Measurements from ENCODE around the gene ELP1.
A peak's percentile ranks its signal among the peaks of the same experiment; 100 is the strongest.
"Not testable (repeated sequence)": the region's sequence is repeated elsewhere in the genome, so short reads cannot be mapped to it uniquely, and the experiment has no call there.

The ELP1 gene

GRCh38 chr9:108933231-108933717, 650 bp downstream of the ELP1 start:
- DNase-seq (ENCODE audit: low read depth in 2 of 2) = no peak

- no peak for DNase-seq (ENCODE audit: low read depth in 2 of 2)
Measured at GRCh38 chr9:108928386-108928785, 5.5 kb downstream of the ELP1 start.

GRCh38 chr9:108924466-108924865, 9.5 kb downstream of the ELP1 start:
- DNase-seq (ENCODE audit: low read depth in 2 of 2) = no peak

GRCh38 chr9:108921200-108921599, 12.7 kb downstream of the ELP1 start:
- no peak for DNase-seq (ENCODE audit: low read depth in 2 of 2)

- DNase-seq (ENCODE audit: low read depth in 2 of 2) = not testable (repeated sequence)
Measured at GRCh38 chr9:108920401-108920800, 13.5 kb downstream of the ELP1 start.

- no peak for DNase-seq (ENCODE audit: low read depth in 2 of 2)
Measured at GRCh38 chr9:108919517-108919916, 14.4 kb downstream of the ELP1 start.

- DNase-seq (ENCODE audit: low read depth in 2 of 2) = no peak
Measured at GRCh38 chr9:108913391-108913790, 20.5 kb downstream of the ELP1 start.

- DNase-seq (ENCODE audit: low read depth in 2 of 2) = no peak
Measured at GRCh38 chr9:108911820-108912219, 22.1 kb downstream of the ELP1 start.

GRCh38 chr9:108910914-108911313, 23.0 kb downstream of the ELP1 start:
- no peak for DNase-seq (ENCODE audit: low read depth in 2 of 2)

GRCh38 chr9:108910402-108910801, 23.5 kb downstream of the ELP1 start:
- no peak for DNase-seq (ENCODE audit: low read depth in 2 of 2)

- DNase-seq (ENCODE audit: low read depth in 2 of 2) = no peak
Measured at GRCh38 chr9:108905494-108905893, 28.4 kb downstream of the ELP1 start.

- no peak for DNase-seq (ENCODE audit: low read depth in 2 of 2)
Measured at GRCh38 chr9:108904161-108904560, 29.8 kb downstream of the ELP1 start.

- no peak for DNase-seq (ENCODE audit: low read depth in 2 of 2)
Measured at GRCh38 chr9:108903420-108904103, 30.4 kb downstream of the ELP1 start.

GRCh38 chr9:108900176-108900575, 33.7 kb downstream of the ELP1 start:
- DNase-seq (ENCODE audit: low read depth in 2 of 2) = no peak

- not testable (repeated sequence) for DNase-seq (ENCODE audit: low read depth in 2 of 2)
Measured at GRCh38 chr9:108899023-108899695, 34.8 kb downstream of the ELP1 start.

GRCh38 chr9:108897324-108898096, 36.4 kb downstream of the ELP1 start:
- DNase-seq (ENCODE audit: low read depth in 2 of 2) = no peak

GRCh38 chr9:108894225-108894997, 39.5 kb downstream of the ELP1 start:
- no peak for DNase-seq (ENCODE audit: low read depth in 2 of 2)

GRCh38 chr9:108889649-108890067, 44.3 kb downstream of the ELP1 start:
- DNase-seq (ENCODE audit: low read depth in 2 of 2) = no peak

- not testable (repeated sequence) for DNase-seq (ENCODE audit: low read depth in 2 of 2)
Measured at GRCh38 chr9:108886594-108887271, 47.2 kb downstream of the ELP1 start.

- peak; percentile 50 to 62 for DNase-seq (ENCODE audit: low read depth in 2 of 2)
Measured at GRCh38 chr9:108885643-108886348, 48.1 kb downstream of the ELP1 start.

All from stimulated activated CD8-positive, alpha-beta memory T cell treated with anti-CD3 and anti-CD28 coated beads, Interleukin-15, amount 100 ng/mL, for 48 hours (primary cell).